A549 treated with AZD9567 at 1 μM for 4 hours (cell line): Measurements from ENCODE around the gene GPR153. TPM values are rescaled to one million over a fixed set of nuclear protein-coding genes. Genes with fewer than 3 reads are reported as not detected.

Experiments
- total RNA-seq: library from RNA; stranded (reverse); fragments of 200-300 nt; extraction: Qiagen RNA extraction; gene quantifications from 5 replicates; pipeline ENCODE4 v1.2.3, GENCODE V29; 2022; ENCODE audit not compliant: insufficient read depth

GPR153 gene
- 2.5 to 3.1 TPM (median 2.7 TPM) in 5 replicates for total RNA-seq

DNA sequence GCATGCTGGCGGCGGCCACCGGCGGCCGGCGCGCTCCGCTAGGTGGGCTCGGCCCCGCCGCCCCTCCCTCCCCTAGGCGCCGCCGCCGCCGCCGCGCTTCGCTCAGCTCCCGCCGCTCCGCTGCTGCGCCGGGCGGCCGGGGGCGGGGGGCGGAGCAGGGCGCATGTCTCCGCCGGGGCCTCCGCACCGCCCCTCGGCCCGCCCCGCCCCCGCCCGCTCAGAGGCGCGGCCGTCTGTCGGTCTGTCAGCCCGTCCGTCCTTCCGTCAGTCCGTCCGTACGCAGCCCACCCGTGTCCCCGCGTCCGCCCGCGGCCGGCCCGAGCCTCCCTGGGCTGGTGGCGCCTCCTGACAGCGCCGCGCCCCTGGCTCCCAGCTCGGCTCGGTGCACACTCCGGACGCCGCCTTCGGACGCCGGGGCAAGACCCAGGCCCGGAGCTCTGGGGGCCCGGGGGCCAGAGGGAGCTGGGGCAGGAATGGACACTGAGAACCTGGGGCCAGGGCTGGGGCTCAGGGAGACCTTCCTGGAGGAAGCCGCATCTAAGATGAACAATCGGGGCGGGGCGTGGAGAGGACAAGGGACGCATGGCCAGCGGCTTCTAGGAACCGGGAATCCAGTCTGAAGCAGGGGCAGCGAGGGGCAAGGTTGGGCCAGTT lies at the start of gene GPR153:
Gene GPR153 (minus strand): TSS at position 138 of the 654 bp plus-strand sequence. CDS start 6,193 bp downstream, outside the sequence.

DNA sequence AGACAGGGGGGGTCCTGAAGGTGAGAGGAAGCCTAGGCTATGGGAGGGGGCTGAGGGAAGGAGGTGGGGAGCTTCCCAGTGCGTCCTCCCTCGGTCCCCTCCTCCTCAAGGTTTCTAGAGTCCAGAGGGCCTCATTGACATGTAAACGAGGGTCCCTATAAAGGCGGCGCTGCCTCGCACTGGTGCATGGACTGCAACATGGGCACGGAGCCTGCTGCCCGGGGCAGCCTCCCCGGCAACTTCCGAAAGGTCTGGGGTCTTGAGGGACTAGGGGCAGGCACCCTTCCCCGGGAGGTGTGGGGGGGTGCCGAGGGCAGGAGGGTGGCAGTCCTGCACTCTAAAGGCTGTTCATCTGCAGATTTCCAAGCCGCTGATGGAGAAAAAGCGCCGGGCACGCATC lies 16.9 kb downstream of the GPR153 start, which contains the start of gene HES3:
Gene HES3 (plus strand): TSS at position 187 of the 400 bp plus-strand sequence. CDS start 187 bp downstream, at position 374.

DNA sequence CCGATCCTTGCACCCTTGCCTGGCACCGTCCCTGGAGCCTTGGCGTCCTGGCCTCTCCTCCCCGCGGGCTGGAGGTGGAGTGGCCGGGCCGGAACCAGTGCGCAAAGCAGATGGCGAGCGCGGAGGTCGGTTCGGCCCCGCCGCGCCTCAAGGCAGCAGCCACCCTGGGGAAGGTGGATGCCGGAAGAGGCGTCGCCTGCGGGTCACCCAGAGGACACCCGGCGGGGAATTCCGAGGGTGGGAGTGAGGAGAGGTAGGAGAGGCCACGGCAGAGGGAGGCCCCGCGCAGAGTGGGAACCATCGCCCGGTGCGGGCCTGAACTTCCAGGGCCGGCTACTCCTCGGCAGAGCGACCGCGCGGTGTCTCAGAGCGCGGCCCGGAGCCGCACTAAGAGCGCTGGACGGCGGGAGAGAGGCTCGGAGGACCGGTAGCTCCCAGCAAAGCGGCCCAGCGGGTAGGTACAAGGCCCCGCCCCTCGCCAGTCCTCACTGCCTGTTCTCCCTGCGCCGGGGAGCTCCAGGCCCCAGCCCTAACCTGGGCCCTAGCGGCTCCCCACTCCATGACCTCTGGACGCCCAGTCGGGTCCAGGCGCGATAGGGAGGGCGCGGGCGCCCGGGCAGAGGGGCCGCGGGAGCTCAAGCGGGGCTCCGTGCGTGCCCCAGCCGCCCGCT lies 54.9 kb downstream of the GPR153 start, which contains the start of gene RNF207:
Gene RNF207 (plus strand): TSS at position 271 of the 671 bp plus-strand sequence. CDS start 417 bp downstream, outside the sequence.

DNA sequence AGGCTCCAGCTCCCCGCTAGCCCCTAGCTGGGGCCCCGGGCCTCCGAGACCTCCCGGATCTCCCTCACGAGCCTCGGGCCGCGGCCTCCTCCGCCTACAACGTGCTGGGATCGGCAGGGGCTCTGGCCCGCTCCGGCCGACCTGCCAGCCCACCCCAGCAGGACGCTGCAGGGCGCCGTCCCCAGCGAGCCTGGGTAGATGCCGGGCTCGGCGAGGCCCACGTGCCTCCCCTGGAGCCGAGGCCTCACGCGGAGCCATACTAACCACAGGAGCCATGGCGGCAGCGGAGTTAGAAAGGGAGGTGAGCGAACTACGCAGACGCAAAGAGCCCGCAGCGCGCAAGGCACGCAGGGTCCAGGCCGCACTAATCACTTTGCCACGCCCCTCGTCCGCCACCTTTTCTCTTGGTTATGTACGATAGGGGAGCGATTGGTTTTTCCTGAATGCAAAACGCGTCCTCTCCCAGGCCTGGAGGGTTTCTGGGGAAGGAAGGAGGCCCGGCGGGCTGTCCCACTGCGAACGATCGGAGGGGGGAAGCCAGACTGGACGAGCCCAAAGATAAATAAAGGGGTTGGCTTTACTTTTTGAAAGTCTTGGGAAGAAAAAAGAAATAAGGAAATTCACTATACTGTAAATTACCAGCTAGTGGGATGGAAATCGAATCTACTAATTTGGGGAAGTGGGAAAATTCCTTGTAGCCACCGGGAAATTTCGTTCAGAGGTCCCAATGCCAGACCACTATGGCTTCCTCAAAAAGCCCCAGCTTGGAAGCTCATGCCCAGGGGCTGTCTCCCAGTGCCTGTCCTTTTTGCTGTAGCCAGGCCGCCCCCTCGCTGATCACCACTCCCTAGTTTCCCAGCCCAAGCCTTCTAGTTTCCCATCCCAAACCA lies 61.4 kb downstream of the GPR153 start, which contains the start of gene RPL22:
Gene RPL22 (minus strand): TSS at position 298 of the 890 bp plus-strand sequence. CDS start 22 bp downstream, at position 276.

Other genes with a start within 250 kb of the GPR153 start
- 6.7 to 10.2 TPM (median 7.6 TPM) in 5 replicates for gene KCNAB2, start 215.2 kb downstream of the GPR153 start, total RNA-seq
- 0.45 to 1.5 TPM (median 1.0 TPM) in 5 replicates for gene CHD5, start 80.8 kb downstream of the GPR153 start, total RNA-seq
- gene RPL22, start 61.5 kb downstream of the GPR153 start, total RNA-seq, result 370 to 459 TPM (median 452 TPM) in 5 replicates
- gene RNF207, start 55.0 kb downstream of the GPR153 start, total RNA-seq, result 12.3 to 16.4 TPM (median 16.0 TPM) in 5 replicates
- 53.7 to 58.8 TPM (median 57.7 TPM) in 5 replicates for gene ICMT, start 25.1 kb downstream of the GPR153 start, total RNA-seq
- not detected in 5 replicates for gene HES3, start 16.9 kb downstream of the GPR153 start, total RNA-seq
- 79.6 to 101 TPM (median 90.4 TPM) in 5 replicates for gene ACOT7, start 132.7 kb upstream of the GPR153 start, total RNA-seq
- 4.4 to 6.3 TPM (median 4.8 TPM) in 5 replicates for gene HES2, start 158.8 kb upstream of the GPR153 start, total RNA-seq
- 0.36 to 0.90 TPM (median 0.73 TPM) in 4 of 5 replicates, not detected in the other for gene ESPN, start 163.7 kb upstream of the GPR153 start, total RNA-seq
- gene TNFRSF25, start 205.1 kb upstream of the GPR153 start, total RNA-seq, result 2.7 to 3.3 TPM (median 3.1 TPM) in 5 replicates
- 1.3 to 3.7 TPM (median 3.0 TPM) in 5 replicates for gene PLEKHG5, start 230.6 kb upstream of the GPR153 start, total RNA-seq